HCT116 (cell line): ENCODE measurements around the gene GAB2. TPM values are rescaled to one million over a fixed set of nuclear protein-coding genes. Genes with fewer than 3 reads are reported as not detected.

ENCODE experiments used
- ATAC-seq: fragments of 200-7000 bp; cut with Tn5 transposase; 2 replicates; pipeline ENCODE4 v1.9.1; 2020; ENCODE audit warnings: mild to moderate bottlenecking, moderate library complexity
- BruUV-seq: library from RNA; stranded (reverse); fragments of 400-500 nt; replicated peaks from 2 replicates; lab custom pipeline; 2021; lab: Mats Ljungman, UMichigan
- CTCF ChIA-PET: fragments of 300-600 bp; sonication (Branson Sonifier 250); formaldehyde crosslinking; loops from one replicate; lab custom pipeline; 2021; ENCODE audit warnings: antibody characterized with exemption; lab: Charles Lee
- POLR2A ChIA-PET: fragments of 300-600, 350-600 bp; sonication (Branson Sonifier 250); formaldehyde crosslinking; loops from one replicate; lab custom pipeline; 2021; ENCODE audit warnings: antibody characterized with exemption; lab: Charles Lee
- RAD21 ChIA-PET, 2 experiments: fragments of 300-600 bp; sonication (Branson Sonifier 250); formaldehyde crosslinking; loops; one replicate each; lab custom pipeline; 2023; ENCODE audit warnings: low total read pairs in 2 of 2; ENCODE audit not compliant: uncharacterized antibody in 2 of 2, unreplicated experiment in 2 of 2, low non-redundant PET in 1 of 2; lab: Charles Lee
- DNase-seq: peaks from one replicate; pipeline ENCODE4 v3.0.0-alpha.2; 2010; ENCODE audit warnings: low read depth, low spot score
- H2AFZ ChIP-seq: fragments of 200-600 bp; shearing (Covaris generic), sonication (generic); 2 replicates; pipeline ENCODE4 v1.6.1; 2017; ENCODE audit warnings: low read depth, mixed run types, mixed read lengths, antibody characterized with exemption, low read length; ENCODE audit not compliant: poor library complexity, severe bottlenecking
- H3K27ac ChIP-seq: 2 replicates; pipeline ENCODE4 v1.5.1; 2012; ENCODE audit warnings: low read depth, low read length
- H3K27me3 ChIP-seq: fragments of 200-600 bp; sonication (generic); 2 replicates; pipeline ENCODE4 v1.6.1; 2016; ENCODE audit warnings: mixed run types, low read length, mixed read lengths; ENCODE audit not compliant: insufficient read depth
- H3K36me3 ChIP-seq, 2 experiments: fragments of 200-500 bp in 1 of 2; fragments of 200-600 bp in 1 of 2; sonication (Bioruptor generic) in 1 of 2; sonication (generic) in 1 of 2; 2 replicates each; pipeline versions ENCODE4 v1.5.1 to v1.6.1; 2014 to 2016; ENCODE audit warnings: low read length in 2 of 2, inconsistent platforms in 1 of 2, mixed read lengths in 1 of 2, mixed run types in 1 of 2; ENCODE audit not compliant: insufficient read depth in 2 of 2, control insufficient read depth in 1 of 2
- H3K4me1 ChIP-seq, 2 experiments: fragments of 200-600 bp in 1 of 2; sonication (generic) in 1 of 2; 2 replicates each; pipeline versions ENCODE4 v1.5.1 to v1.6.1; 2012 to 2017; ENCODE audit warnings: low read length in 2 of 2, inconsistent platforms in 1 of 2, mild to moderate bottlenecking in 1 of 2, mixed read lengths in 1 of 2, mixed run types in 1 of 2, moderate library complexity in 1 of 2; ENCODE audit not compliant: insufficient read depth in 2 of 2, control insufficient read depth in 1 of 2
- H3K4me2 ChIP-seq: fragments of 200-600 bp; sonication (generic); 2 replicates; pipeline ENCODE4 v1.6.1; 2017; ENCODE audit warnings: mixed run types, low read length, mixed read lengths
- H3K4me3 ChIP-seq, 2 experiments: fragments of 200-600 bp in 1 of 2; sonication (generic) in 1 of 2; replicated peaks in 1 of 2; 2 replicates each; pipeline ENCODE4 v1.5.1; 2011 to 2016; ENCODE audit warnings: low read length in 2 of 2, control low read depth in 1 of 2, low read depth in 1 of 2, mild to moderate bottlenecking in 1 of 2, mixed read lengths in 1 of 2, mixed run types in 1 of 2
- H3K79me2 ChIP-seq: fragments of 200-600 bp; sonication (generic); 2 replicates; pipeline ENCODE4 v1.6.1; 2017; ENCODE audit warnings: mild to moderate bottlenecking, mixed run types, low read length, moderate library complexity, mixed read lengths; ENCODE audit not compliant: insufficient read depth
- H3K9ac ChIP-seq: fragments of 200-600 bp; sonication (generic); 2 replicates; pipeline ENCODE4 v1.6.1; 2016; ENCODE audit warnings: low read length, mixed read lengths
- H3K9me2 ChIP-seq: fragments of 200-600 bp; sonication (generic), shearing (Covaris generic); 2 replicates; pipeline ENCODE4 v1.6.1; 2017; ENCODE audit warnings: mixed run types, mild to moderate bottlenecking, moderate library complexity; ENCODE audit not compliant: insufficient read depth
- H3K9me3 ChIP-seq, 2 experiments: fragments of 200-500 bp in 1 of 2; fragments of 200-600 bp in 1 of 2; sonication (Bioruptor generic) in 1 of 2; sonication (generic) in 1 of 2; 2 replicates each; pipeline ENCODE4 v1.6.1; 2014 to 2017; ENCODE audit warnings: low read length in 2 of 2, mixed read lengths in 2 of 2, inconsistent platforms in 1 of 2, low read depth in 1 of 2, mild to moderate bottlenecking in 1 of 2, mixed run types in 1 of 2, moderate library complexity in 1 of 2; ENCODE audit not compliant: control insufficient read depth in 1 of 2, insufficient read depth in 1 of 2
- H4K20me1 ChIP-seq: fragments of 200-600 bp; sonication (generic), shearing (Covaris generic); 2 replicates; pipeline ENCODE4 v1.6.1; 2017; ENCODE audit warnings: mixed run types, mild to moderate bottlenecking, moderate library complexity; ENCODE audit not compliant: insufficient read depth
- ATF3 ChIP-seq: IDR thresholded peaks from 2 replicates; pipeline ENCODE4 v1.6.1; 2012
- CEBPB ChIP-seq: IDR thresholded peaks from 2 replicates; pipeline ENCODE4 v1.6.1; 2012; ENCODE audit warnings: low read depth
- EZH2phosphoT487 ChIP-seq: fragments of 200-600 bp; IDR thresholded peaks from 2 replicates; pipeline ENCODE4 v1.6.1; 2018; ENCODE audit warnings: antibody characterized with exemption, borderline replicate concordance
- POLR2AphosphoS5 ChIP-seq: IDR thresholded peaks from 2 replicates; pipeline ENCODE4 v1.6.1; 2011; ENCODE audit warnings: mild to moderate bottlenecking, low read depth, low read length, moderate library complexity
- RAD21 ChIP-seq: IDR thresholded peaks from 2 replicates; pipeline ENCODE4 v1.6.1; 2012; ENCODE audit warnings: low read depth, mild to moderate bottlenecking
- SRF ChIP-seq: IDR thresholded peaks from 2 replicates; pipeline ENCODE4 v1.6.1; 2012; ENCODE audit warnings: low read depth
- TCF7L2 ChIP-seq: IDR thresholded peaks from 2 replicates; pipeline ENCODE4 v1.7.0; 2011; ENCODE audit warnings: borderline replicate concordance, inconsistent platforms; ENCODE audit not compliant: insufficient read depth, insufficient read length; ENCODE audit errors: extremely low read depth
- YY1 ChIP-seq: IDR thresholded peaks from 2 replicates; pipeline ENCODE4 v1.6.1; 2011; ENCODE audit warnings: low read length, low read depth, moderate library complexity, mild to moderate bottlenecking; ENCODE audit not compliant: insufficient replicate concordance; ENCODE audit errors: extremely low read depth
- ZNF274 ChIP-seq: fragments of 200-500 bp; sonication (Bioruptor generic); IDR thresholded peaks from 2 replicates; pipeline ENCODE4 v1.6.1; 2014; ENCODE audit warnings: mild to moderate bottlenecking, low read depth, low read length, inconsistent platforms
- intact Hi-C: fragments of 100-400 bp; cut with micrococcal nuclease; formaldehyde crosslinking; loops from 2 replicates; pipeline ENCODE4 v1.10.0; 2022
- total RNA-seq: library from RNA; stranded (reverse); gene quantifications from one replicate; pipeline ENCODE4 v1.2.1, GENCODE V29; 2021; ENCODE audit not compliant: unreplicated experiment
- TF ChIP-seq, protein P1 (sequence below), 3 experiments: fragments of 200-600 bp in 1 of 3; sonication (generic) in 1 of 3; IDR thresholded peaks in 2 of 3; conservative IDR thresholded peaks in 1 of 3; 2 replicates each; pipeline ENCODE4 v1.5.1; 2012 to 2017; ENCODE audit warnings: low read depth in 2 of 3, low read length in 2 of 3, antibody characterized with exemption in 1 of 3, borderline replicate concordance in 1 of 3, control low read depth in 1 of 3, mild to moderate bottlenecking in 1 of 3, mixed read lengths in 1 of 3, mixed run types in 1 of 3, moderate library complexity in 1 of 3; ENCODE audit not compliant: insufficient read depth in 1 of 3

The GAB2 gene
- total RNA-seq, 1 experiment from 2014 or later: 1.9 TPM

- intact Hi-C loops: no loop called here
- BruUV-seq: no TSS peak
- ChIA-PET RAD21 (no interaction called here), CTCF (interaction anchor here (0.9 kb wide), 1 partner anchor 348 kb away, joined by 3 read pairs; no protein-coding TSS in a partner anchor), POLR2A (no interaction called here)
- no peaks in the 10 kb centered on the region for H3K9me2 ChIP-seq
- H3K4me1 ChIP-seq: peaks cover 0 to 7% of the 10 kb centered on the region in 2 experiments; a peak in 2 of 4 replicates
- no peaks in the 10 kb centered on the region for H4K20me1 ChIP-seq
- H3K27ac ChIP-seq: no peak overlapping the region
- no peaks in the 10 kb centered on the region for H3K79me2 ChIP-seq
- H3K36me3 ChIP-seq: peaks cover 0 to 4% of the 10 kb centered on the region in 2 experiments; a peak in 1 of 4 replicates
- DNase-seq: no peak
- TF ChIP-seq, protein P1, sequence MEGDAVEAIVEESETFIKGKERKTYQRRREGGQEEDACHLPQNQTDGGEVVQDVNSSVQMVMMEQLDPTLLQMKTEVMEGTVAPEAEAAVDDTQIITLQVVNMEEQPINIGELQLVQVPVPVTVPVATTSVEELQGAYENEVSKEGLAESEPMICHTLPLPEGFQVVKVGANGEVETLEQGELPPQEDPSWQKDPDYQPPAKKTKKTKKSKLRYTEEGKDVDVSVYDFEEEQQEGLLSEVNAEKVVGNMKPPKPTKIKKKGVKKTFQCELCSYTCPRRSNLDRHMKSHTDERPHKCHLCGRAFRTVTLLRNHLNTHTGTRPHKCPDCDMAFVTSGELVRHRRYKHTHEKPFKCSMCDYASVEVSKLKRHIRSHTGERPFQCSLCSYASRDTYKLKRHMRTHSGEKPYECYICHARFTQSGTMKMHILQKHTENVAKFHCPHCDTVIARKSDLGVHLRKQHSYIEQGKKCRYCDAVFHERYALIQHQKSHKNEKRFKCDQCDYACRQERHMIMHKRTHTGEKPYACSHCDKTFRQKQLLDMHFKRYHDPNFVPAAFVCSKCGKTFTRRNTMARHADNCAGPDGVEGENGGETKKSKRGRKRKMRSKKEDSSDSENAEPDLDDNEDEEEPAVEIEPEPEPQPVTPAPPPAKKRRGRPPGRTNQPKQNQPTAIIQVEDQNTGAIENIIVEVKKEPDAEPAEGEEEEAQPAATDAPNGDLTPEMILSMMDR (IDR thresholded peaks at IDR 0.05 in 2 of 3, conservative IDR thresholded peaks at IDR 0.05 in 1 of 3; ENCODE audit: borderline replicate concordance in 1 of 3, insufficient read depth in 1 of 3, low read depth in 2 of 3, low read length in 2 of 3): no peak
- TF ChIP-seq ZNF274: no peak
- TF ChIP-seq CEBPB: no peak
- no peak for TF ChIP-seq TCF7L2
- TF ChIP-seq EZH2phosphoT487: no peak
- TF ChIP-seq YY1: no peak
- no peak for TF ChIP-seq SRF
- TF ChIP-seq ATF3: no peak
- TF ChIP-seq POLR2AphosphoS5: no peak
- TF ChIP-seq RAD21: no peak
- no peak overlapping the region for H3K9ac ChIP-seq
- no peak overlapping the region for H3K4me3 ChIP-seq
- no peaks in the 10 kb centered on the region for H3K9me3 ChIP-seq
- no peak overlapping the region for H2AFZ ChIP-seq
- peak overlapping the region; percentile 12; the same call in 1 of the 2 replicates for H3K4me2 ChIP-seq
- peak; percentile 39; the same call in 1 of the 2 replicates for ATAC-seq
- H3K27me3 ChIP-seq: no peaks in the 10 kb centered on the region
Measured at GRCh38 chr11:78216571-78217287, 200.9 kb downstream of the GAB2 start.
